ENCODE data around the gene PDZK1IP1.

PDZK1IP1 gene

GRCh38 chr1:47232187-47232874 is 42.5 kb upstream of the PDZK1IP1 start, which contains the start of gene TAL1:
Gene TAL1 (minus strand): TSS chr1:47232225. CDS start chr1:47225888, 6,337 bp downstream.
- no peak for TF ChIP-seq CTCF (IDR thresholded peaks at IDR 0.05; ENCODE audit: poor library complexity, severe bottlenecking)
- Histone ChIP-seq H3K4me1 (ENCODE audit: insufficient read depth, poor library complexity, severe bottlenecking) (no peaks in the 10 kb centered on the region), H3K4me3 (ENCODE audit: severe bottlenecking) (no peak within 1 kb of the TSS), H3K9me3 (ENCODE audit: severe bottlenecking) (no peaks in the 10 kb centered on the region), H3K36me3 (ENCODE audit: low read depth) (no peaks in the 10 kb centered on the region), H3K27me3 (ENCODE audit: insufficient read depth, poor library complexity, severe bottlenecking) (peaks cover 67% of the 10 kb centered on the region), H3K27ac (ENCODE audit: poor library complexity, severe bottlenecking) (no peak within 1 kb of the TSS)
- ATAC-seq (ENCODE audit: low read depth) (no peak), DNase-seq (ENCODE audit: low spot score) (no peak)

GRCh38 chr1:47231301-47232186 is 41.7 kb upstream of the PDZK1IP1 start:
- no peak overlapping the region for H3K4me3 ChIP-seq (ENCODE audit: severe bottlenecking)
- no peak for TF ChIP-seq CTCF (IDR thresholded peaks at IDR 0.05; ENCODE audit: poor library complexity, severe bottlenecking)
- H3K36me3 ChIP-seq (ENCODE audit: low read depth), result no peaks in the 10 kb centered on the region
- DNase-seq (ENCODE audit: low spot score) (no peak), ATAC-seq (ENCODE audit: low read depth) (no peak)
- peaks cover 75% of the 10 kb centered on the region for H3K27me3 ChIP-seq (ENCODE audit: insufficient read depth, poor library complexity, severe bottlenecking)
- no peaks in the 10 kb centered on the region for H3K9me3 ChIP-seq (ENCODE audit: severe bottlenecking)
- H3K4me1 ChIP-seq (ENCODE audit: insufficient read depth, poor library complexity, severe bottlenecking), result no peaks in the 10 kb centered on the region
- H3K27ac ChIP-seq (ENCODE audit: poor library complexity, severe bottlenecking), result no peak overlapping the region

GRCh38 chr1:47230692-47231300 is 41.0 kb upstream of the PDZK1IP1 start:
- H3K27me3 ChIP-seq (ENCODE audit: insufficient read depth, poor library complexity, severe bottlenecking), result peaks cover 83% of the 10 kb centered on the region
- H3K27ac ChIP-seq (ENCODE audit: poor library complexity, severe bottlenecking), result no peak overlapping the region
- no peak for ATAC-seq (ENCODE audit: low read depth)
- no peaks in the 10 kb centered on the region for H3K4me1 ChIP-seq (ENCODE audit: insufficient read depth, poor library complexity, severe bottlenecking)
- no peaks in the 10 kb centered on the region for H3K36me3 ChIP-seq (ENCODE audit: low read depth)
- no peaks in the 10 kb centered on the region for H3K9me3 ChIP-seq (ENCODE audit: severe bottlenecking)
- TF ChIP-seq CTCF (IDR thresholded peaks at IDR 0.05; ENCODE audit: poor library complexity, severe bottlenecking), result no peak
- no peak overlapping the region for H3K4me3 ChIP-seq (ENCODE audit: severe bottlenecking)
- DNase-seq (ENCODE audit: low spot score), result no peak

GRCh38 chr1:47229886-47230691 is 40.3 kb upstream of the PDZK1IP1 start:
- Histone ChIP-seq H3K9me3 (ENCODE audit: severe bottlenecking) (no peaks in the 10 kb centered on the region), H3K4me3 (ENCODE audit: severe bottlenecking) (no peak overlapping the region), H3K36me3 (ENCODE audit: low read depth) (no peaks in the 10 kb centered on the region), H3K27me3 (ENCODE audit: insufficient read depth, poor library complexity, severe bottlenecking) (peaks cover 90% of the 10 kb centered on the region), H3K4me1 (ENCODE audit: insufficient read depth, poor library complexity, severe bottlenecking) (no peaks in the 10 kb centered on the region), H3K27ac (ENCODE audit: poor library complexity, severe bottlenecking) (no peak overlapping the region)
- no peak for DNase-seq (ENCODE audit: low spot score)
- TF ChIP-seq CTCF (IDR thresholded peaks at IDR 0.05; ENCODE audit: poor library complexity, severe bottlenecking), result no peak
- no peak for ATAC-seq (ENCODE audit: low read depth)
